SK-N-DZ (cell line): Measurements from ENCODE around the gene IL1RAPL1.
"Not testable (repeated sequence)": the region's sequence is repeated elsewhere in the genome, so short reads cannot be mapped to it uniquely, and the experiment has no call there.

Experiments
- DNase-seq: peaks from one replicate; pipeline ENCODE4 v3.0.0-alpha.2; 2015; ENCODE audit warnings: low spot score

IL1RAPL1 gene

GRCh38 chrX:29257521-29257920 is 670.3 kb downstream of the IL1RAPL1 start:
- no peak for DNase-seq

DNA sequence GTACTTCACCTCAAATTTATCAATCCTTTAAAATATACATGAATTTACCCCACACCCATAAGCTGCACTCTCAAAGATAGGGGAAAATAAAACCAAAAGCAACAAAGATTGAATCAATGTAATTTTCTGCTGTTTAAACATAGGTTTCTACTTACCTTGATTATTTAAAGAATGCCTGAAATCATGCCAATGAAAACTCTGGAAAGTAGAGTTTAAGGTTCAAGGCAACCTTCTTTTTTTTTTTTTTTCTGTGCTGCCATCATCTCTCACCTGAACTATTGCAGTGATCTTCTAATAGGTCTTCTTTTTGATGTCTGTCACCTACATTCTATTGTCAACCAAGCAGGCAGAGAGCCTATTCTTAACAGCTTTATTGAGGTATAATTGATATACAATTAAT is 682.1 kb downstream of the IL1RAPL1 start:
- no peak for DNase-seq

- DNase-seq: no peak
Observed at GRCh38 chrX:29274517-29274916, 687.3 kb downstream of the IL1RAPL1 start.

GRCh38 chrX:29275928-29276327 is 688.7 kb downstream of the IL1RAPL1 start:
- no peak for DNase-seq

GRCh38 chrX:29281078-29281742 is 694.0 kb downstream of the IL1RAPL1 start:
- DNase-seq: no peak

DNA sequence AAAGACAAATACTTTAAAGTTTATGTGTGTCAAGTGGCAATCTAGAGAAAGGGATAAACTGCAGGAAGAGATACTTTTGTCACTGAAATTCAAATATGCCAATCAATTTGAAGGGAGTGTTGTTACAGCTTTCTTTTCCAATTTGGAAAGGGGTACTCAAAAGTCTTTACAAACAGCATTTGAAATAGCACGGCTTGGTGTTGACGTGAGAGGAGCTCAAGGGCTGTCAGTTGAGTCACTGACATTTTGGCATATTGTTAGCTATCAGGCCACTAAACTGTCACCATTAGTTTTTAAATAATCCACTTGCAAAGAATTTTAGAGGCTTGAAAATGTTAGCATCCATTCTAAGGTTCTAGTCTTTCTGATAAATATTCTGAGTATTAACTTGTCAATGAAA is 698.4 kb downstream of the IL1RAPL1 start:
- no peak for DNase-seq

DNA sequence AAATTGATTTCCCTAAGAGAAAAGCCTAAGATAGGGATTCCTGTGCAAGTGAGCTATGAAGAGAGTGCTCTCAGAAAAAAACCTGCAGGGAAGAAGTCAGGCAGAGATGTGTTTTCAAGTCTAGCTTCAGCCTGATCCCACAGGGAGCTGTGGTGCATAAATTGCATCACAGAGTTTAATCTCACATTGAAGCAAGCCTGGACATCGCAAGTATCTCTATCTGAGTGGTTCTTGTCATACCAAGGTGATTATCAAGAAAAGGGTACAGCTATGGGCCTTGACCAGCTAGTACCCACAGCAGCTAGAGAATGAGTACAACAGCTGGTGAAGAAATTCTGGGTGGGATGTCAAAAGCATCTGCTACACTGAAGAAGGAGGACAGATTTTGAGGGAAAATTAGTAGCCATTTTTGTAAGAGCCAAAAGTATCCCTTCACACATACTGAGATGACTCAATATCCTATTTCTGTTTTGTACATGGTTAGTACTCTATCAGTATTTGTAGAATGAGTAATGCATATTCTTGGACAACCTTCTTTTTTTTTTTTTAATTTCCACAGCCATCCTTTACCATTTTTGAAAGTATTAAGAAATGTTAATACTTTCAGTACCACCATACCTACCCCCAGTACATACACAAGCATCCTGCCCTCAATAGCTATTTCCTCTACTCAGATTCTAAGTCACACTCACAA is 708.9 kb downstream of the IL1RAPL1 start:
- no peak for DNase-seq

DNA sequence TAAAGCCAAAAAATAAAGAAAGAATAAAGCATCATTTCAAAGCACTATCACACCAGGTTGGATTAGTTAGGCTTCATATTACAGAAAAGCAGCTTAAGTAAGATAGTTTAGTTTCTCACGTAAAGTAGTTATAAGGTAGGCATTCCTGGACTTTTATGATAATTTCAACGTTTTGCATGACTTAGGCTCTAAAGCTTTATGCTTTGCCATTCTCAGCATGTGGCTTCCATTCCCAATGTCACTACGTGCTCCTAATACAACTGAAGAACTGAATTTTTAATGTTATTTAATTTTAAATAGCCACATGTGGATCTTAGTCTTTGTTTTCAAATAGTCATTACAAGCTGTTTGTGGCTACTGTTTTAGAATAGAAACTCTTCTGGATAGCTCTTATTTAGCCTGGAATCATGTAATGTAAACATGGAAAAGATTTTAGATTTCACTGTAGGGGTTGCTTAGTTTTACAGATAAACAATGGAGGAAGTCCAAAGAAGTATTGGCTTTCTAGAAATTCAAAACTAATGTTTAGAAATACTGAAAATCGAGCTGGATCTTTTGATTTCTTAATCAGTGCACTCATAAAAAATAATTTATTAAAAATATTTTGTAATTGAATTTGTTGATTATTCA is 710.0 kb downstream of the IL1RAPL1 start:
- DNase-seq: no peak

GRCh38 chrX:29299684-29300083 is 712.4 kb downstream of the IL1RAPL1 start:
- no peak for DNase-seq

GRCh38 chrX:29308726-29309125 is 721.5 kb downstream of the IL1RAPL1 start:
- DNase-seq: no peak

GRCh38 chrX:29315931-29316330 is 728.7 kb downstream of the IL1RAPL1 start:
- no peak for DNase-seq

GRCh38 chrX:29318012-29318411 is 730.8 kb downstream of the IL1RAPL1 start:
- DNase-seq: no peak

DNA sequence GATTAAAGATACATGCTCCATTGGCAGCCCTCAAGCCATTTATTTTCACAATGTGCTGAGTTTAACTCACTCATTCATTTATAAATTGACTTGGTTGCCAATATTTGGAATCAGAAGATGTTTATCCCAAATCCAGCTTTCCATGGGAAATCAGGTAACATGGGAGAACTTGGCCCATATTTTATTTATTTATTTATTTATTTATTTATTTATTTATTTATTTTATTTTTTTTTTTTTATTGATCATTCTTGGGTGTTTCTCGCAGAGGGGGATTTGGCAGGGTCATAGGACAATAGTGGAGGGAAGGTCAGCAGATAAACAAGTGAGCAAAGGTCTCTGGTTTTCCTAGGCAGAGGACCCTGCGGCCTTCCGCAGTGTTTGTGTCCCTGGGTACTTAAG is 745.2 kb downstream of the IL1RAPL1 start:
- not testable (repeated sequence) for DNase-seq

DNA sequence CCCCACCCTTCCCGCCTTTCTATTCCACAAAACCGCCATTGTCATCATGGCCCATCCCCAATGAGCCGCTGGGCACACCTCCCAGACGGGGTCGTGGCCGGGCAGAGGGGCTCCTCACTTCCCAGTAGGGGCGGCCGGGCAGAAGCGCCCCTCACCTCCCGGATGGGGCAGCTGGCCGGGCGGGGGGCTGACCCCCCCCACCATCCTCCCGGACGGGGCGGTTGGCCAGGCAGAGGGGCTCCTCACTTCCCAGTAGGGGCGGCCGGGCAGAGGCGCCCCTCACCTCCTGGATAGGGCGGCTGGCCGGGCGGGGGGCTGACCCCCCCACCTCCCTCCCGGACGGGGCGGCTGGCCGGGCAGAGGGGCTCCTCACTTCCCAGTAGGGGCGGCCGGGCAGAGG is 745.8 kb downstream of the IL1RAPL1 start:
- not testable (repeated sequence) for DNase-seq

- DNase-seq: no peak
Observed at GRCh38 chrX:29348288-29348687, 761.0 kb downstream of the IL1RAPL1 start.

GRCh38 chrX:29359276-29359675 is 772.0 kb downstream of the IL1RAPL1 start:
- no peak for DNase-seq

DNA sequence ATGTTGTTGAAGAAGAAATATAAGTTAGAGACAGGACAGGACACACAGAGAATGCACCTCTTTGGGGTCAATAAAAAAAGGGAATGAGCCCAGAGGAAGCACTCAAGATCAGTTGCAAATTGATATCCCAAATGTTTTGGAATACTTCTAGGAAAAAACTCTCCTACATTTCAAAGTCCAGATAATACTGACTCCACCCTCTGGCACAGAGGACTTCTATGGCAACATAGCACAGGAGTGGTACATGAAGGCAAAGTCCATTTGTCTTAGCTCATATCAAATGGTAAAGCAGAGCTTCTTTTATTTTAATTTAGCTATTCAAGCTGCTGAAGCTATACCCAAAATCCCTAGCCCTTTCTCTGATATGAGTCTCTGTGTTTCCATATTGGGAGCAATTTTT is 787.5 kb downstream of the IL1RAPL1 start:
- DNase-seq: not testable (repeated sequence)

DNA sequence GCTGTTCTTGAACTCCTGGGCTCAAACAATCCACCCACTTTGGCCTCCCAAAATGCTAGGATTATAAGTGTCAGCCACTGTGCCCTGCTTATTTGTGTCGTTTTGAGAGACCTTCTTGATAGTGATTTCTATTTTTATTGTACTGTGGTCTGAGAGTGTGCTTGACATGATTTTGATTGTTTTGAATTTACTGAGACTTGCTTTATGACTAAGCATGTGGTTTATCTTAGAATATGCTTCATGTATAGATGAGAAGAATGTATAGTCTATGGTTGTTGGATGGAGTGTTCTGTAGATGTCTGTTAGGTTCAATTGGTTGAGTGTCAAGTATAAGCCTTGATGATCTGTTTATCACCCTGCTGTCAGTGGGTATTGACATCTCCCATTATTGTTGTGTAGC is 789.3 kb downstream of the IL1RAPL1 start:
- no peak for DNase-seq

GRCh38 chrX:29382811-29383210 is 795.6 kb downstream of the IL1RAPL1 start:
- DNase-seq: no peak

DNA sequence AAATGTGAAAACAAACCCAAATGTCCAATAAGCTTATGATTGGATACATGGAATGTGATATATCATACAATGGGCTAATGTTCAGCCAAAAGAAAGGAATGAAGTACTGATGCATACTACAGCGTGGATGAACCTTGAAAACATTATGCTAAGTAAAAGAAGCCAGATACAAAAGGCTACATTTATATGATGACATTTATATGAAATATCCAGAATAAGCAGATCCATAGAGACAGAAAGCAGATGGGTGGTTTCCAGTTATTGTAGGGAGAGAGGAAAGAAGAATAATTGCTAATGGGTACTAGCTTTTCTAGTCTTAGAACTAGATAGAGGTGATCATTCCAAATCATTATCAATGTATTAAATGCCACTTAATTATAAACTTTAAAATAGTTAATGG is 801.3 kb downstream of the IL1RAPL1 start:
- no peak for DNase-seq

GRCh38 chrX:29397506-29397905 is 810.3 kb downstream of the IL1RAPL1 start:
- no peak for DNase-seq

DNA sequence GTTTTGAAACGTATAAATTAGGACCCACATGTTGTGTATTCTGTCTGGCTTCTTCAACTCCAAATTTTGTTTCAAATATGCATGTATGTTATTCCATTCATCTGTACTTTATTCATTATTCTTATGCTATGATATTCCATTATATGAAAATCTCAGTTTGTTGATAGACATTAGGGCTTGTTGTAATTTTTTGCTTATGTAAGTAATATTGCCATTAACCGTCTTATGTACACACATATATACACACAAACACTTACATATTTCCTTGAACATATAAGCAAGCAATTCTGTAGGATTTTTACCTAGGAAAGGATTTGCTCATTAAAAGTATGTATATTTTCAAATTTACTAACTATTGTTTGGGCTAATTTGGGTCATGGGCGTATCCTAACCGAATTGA is 820.1 kb downstream of the IL1RAPL1 start:
- no peak for DNase-seq
